HG03571 (cell line): ENCODE data around the gene BHLHE23.

ENCODE experiments used
- ATAC-seq: cut with Tn5 transposase; IDR thresholded peaks from one replicate; pipeline ENCODE4 v1.9.1; 2021; ENCODE audit not compliant: unreplicated experiment

Gene BHLHE23

GRCh38 chr20:62993856-62994494 is 12.8 kb downstream of the BHLHE23 start:
- no peak for ATAC-seq

- no peak for ATAC-seq
Measured at GRCh38 chr20:62991863-62992262, 14.9 kb downstream of the BHLHE23 start.

GRCh38 chr20:62991196-62991807 is 15.5 kb downstream of the BHLHE23 start:
- no peak for ATAC-seq

- ATAC-seq, result no peak
Measured at GRCh38 chr20:62990306-62990825, 16.4 kb downstream of the BHLHE23 start.

GRCh38 chr20:62989201-62989601 is 17.6 kb downstream of the BHLHE23 start:
- ATAC-seq, result no peak

- ATAC-seq, result no peak
Measured at GRCh38 chr20:62987114-62987513, 19.6 kb downstream of the BHLHE23 start.

GRCh38 chr20:62986257-62986800 is 20.4 kb downstream of the BHLHE23 start:
- ATAC-seq, result no peak

GRCh38 chr20:62985444-62985778 is 21.4 kb downstream of the BHLHE23 start:
- no peak for ATAC-seq

- ATAC-seq, result no peak
Measured at GRCh38 chr20:62984666-62985443, 21.9 kb downstream of the BHLHE23 start.

GRCh38 chr20:62983210-62983609 is 23.6 kb downstream of the BHLHE23 start:
- no peak for ATAC-seq

- ATAC-seq, result no peak
Measured at GRCh38 chr20:62982124-62983075, 24.4 kb downstream of the BHLHE23 start.

- ATAC-seq, result no peak
Measured at GRCh38 chr20:62980970-62981369, 25.8 kb downstream of the BHLHE23 start.

GRCh38 chr20:62980380-62980960 is 26.3 kb downstream of the BHLHE23 start:
- no peak for ATAC-seq

- no peak for ATAC-seq
Measured at GRCh38 chr20:62979876-62980373, 26.8 kb downstream of the BHLHE23 start.

GRCh38 chr20:62979310-62979709 is 27.5 kb downstream of the BHLHE23 start:
- ATAC-seq, result no peak

GRCh38 chr20:62978561-62978943 is 28.2 kb downstream of the BHLHE23 start:
- no peak for ATAC-seq

- ATAC-seq, result peak; percentile 50
Measured at GRCh38 chr20:62977613-62978560, 28.9 kb downstream of the BHLHE23 start.

- no peak for ATAC-seq
Measured at GRCh38 chr20:62976886-62977285, 29.9 kb downstream of the BHLHE23 start.
